Ovary (tissue), 3 donors: ENCODE results near the gene C3.

Experiments
- POLR2A ChIP-seq: fragments of 450-650 bp; IDR thresholded peaks from one replicate; pipeline ENCODE4 v1.6.1; 2017; ENCODE audit warnings: antibody characterized with exemption, mild to moderate bottlenecking, moderate library complexity
- TF ChIP-seq, protein P1 (sequence below), 3 donors: fragments of 450-650 bp in 2 of 3; fragments of 200-600 bp in 1 of 3; IDR thresholded peaks; one replicate each; pipeline versions ENCODE4 v1.5.1 to v1.8.0; 2016 to 2022; ENCODE audit warnings: antibody characterized with exemption in 3 of 3, mild to moderate bottlenecking in 1 of 3
- donor health status: DM: no; HTN: no; CAD: no.

DNA sequence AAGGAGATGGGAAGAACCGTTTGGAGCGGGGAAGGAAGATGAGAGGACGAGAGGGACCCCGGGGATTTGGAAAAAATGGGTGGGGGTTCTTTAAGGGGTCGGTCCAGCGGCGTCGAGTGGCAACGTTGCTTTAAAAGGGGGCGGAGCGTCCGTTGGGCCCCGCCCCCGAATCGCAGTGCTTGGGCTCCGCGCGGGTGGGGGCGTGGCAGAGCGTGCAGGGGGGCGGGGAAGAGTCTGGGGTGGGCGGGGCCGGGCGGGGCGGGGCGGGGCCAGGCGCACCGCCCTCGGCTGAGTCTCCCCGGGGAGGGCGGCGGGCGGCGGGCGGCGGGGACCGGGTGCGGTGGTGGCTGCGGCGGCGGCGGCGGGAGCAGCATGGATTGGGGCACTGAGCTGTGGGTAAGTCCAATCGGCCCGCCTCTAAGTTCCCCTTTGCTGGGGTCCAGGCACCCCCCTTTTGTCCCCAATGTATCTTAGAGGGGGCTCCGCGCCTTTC is 19.0 kb upstream of the C3 start, which contains the start of gene TRIP10:
- TF ChIP-seq, protein P1, sequence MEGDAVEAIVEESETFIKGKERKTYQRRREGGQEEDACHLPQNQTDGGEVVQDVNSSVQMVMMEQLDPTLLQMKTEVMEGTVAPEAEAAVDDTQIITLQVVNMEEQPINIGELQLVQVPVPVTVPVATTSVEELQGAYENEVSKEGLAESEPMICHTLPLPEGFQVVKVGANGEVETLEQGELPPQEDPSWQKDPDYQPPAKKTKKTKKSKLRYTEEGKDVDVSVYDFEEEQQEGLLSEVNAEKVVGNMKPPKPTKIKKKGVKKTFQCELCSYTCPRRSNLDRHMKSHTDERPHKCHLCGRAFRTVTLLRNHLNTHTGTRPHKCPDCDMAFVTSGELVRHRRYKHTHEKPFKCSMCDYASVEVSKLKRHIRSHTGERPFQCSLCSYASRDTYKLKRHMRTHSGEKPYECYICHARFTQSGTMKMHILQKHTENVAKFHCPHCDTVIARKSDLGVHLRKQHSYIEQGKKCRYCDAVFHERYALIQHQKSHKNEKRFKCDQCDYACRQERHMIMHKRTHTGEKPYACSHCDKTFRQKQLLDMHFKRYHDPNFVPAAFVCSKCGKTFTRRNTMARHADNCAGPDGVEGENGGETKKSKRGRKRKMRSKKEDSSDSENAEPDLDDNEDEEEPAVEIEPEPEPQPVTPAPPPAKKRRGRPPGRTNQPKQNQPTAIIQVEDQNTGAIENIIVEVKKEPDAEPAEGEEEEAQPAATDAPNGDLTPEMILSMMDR (IDR thresholded peaks at IDR 0.05): no peak
- peak; percentile 65 for TF ChIP-seq POLR2A
